Progenitor cell of endocrine pancreas (in vitro differentiated cells): ENCODE data around the gene FCHSD1. TPM values are rescaled to one million over a fixed set of nuclear protein-coding genes. Genes with fewer than 3 reads are reported as not detected.
"Not testable (repeated sequence)": the region's sequence is repeated elsewhere in the genome, so short reads cannot be mapped to it uniquely, and the experiment has no call there.

ENCODE experiments used
- DNase-seq: peaks from one replicate; pipeline ENCODE4 v3.0.0; 2021; ENCODE audit warnings: low spot score; ENCODE audit not compliant: unreplicated experiment
- H3K27ac Mint-ChIP-seq: 2 replicates; pipeline ENCODE4 v1.8.0; 2021; ENCODE audit warnings: mild to moderate bottlenecking, moderate library complexity, mixed read lengths
- H3K27me3 Mint-ChIP-seq: 2 replicates; pipeline ENCODE4 v1.8.0; 2021; ENCODE audit warnings: mixed read lengths
- H3K36me3 Mint-ChIP-seq: 2 replicates; pipeline ENCODE4 v1.8.0; 2022; ENCODE audit warnings: mixed read lengths; ENCODE audit not compliant: insufficient read depth
- H3K4me1 Mint-ChIP-seq: 2 replicates; pipeline ENCODE4 v1.8.0; 2021; ENCODE audit warnings: low read depth, mixed read lengths
- H3K4me3 Mint-ChIP-seq: 2 replicates; pipeline ENCODE4 v1.8.0; 2021; ENCODE audit warnings: low read depth, mild to moderate bottlenecking, moderate library complexity, mixed read lengths
- H3K9me3 Mint-ChIP-seq: 2 replicates; pipeline ENCODE4 v1.8.0; 2021; ENCODE audit warnings: low read depth, mixed read lengths
- total RNA-seq: library from RNA; stranded (reverse); gene quantifications from 2 replicates; pipeline ENCODE4 v1.2.1, GENCODE V29; 2021
- TF ChIP-seq, protein P1 (sequence below): fragments of 200-600 bp; sonication (generic); IDR thresholded peaks from one replicate; pipeline ENCODE4 v1.5.0; 2021; ENCODE audit warnings: antibody characterized with exemption, mild to moderate bottlenecking; ENCODE audit not compliant: unreplicated experiment

FCHSD1 gene
- total RNA-seq, 1 donor from 2014 or later, result 27.7 TPM

DNA sequence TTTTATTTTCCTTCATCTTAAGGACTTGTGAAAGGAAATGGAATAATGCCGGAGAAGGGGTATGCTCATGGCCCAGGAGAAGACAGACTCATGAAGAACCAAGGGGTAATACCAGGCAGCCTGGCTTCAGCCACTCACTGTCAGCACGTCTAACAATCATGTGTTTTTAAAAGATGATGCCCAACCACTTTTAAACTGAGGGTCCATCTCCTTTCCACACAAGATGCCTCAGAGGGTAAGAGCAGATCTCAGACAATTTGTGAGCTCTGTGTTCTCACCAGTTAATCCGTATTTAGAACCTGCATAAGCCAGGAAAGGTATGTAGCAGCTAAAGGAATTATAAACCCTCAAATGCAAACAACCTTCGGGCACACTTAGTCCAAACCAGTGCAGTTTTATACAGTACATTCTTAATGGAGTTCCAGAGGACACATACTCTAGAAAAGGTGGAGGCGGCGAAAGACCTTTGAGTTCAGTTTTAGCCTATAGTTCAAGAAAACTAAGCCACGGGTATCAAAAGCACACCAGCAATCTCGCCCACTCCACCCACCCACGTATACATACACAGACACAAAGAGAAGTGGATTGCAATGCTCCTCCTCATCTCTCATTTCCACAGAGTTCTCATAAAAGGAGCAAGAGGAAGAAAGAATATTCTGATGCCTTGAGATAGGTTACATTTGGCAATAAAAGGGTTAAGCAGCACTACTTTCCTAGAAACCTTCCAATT, 35.1 kb downstream of the FCHSD1 start:
- peak overlapping the region; percentile 99 for H3K4me3 Mint-ChIP-seq
- H3K9me3 Mint-ChIP-seq, result no peaks in the 10 kb centered on the region
- TF ChIP-seq, protein P1, sequence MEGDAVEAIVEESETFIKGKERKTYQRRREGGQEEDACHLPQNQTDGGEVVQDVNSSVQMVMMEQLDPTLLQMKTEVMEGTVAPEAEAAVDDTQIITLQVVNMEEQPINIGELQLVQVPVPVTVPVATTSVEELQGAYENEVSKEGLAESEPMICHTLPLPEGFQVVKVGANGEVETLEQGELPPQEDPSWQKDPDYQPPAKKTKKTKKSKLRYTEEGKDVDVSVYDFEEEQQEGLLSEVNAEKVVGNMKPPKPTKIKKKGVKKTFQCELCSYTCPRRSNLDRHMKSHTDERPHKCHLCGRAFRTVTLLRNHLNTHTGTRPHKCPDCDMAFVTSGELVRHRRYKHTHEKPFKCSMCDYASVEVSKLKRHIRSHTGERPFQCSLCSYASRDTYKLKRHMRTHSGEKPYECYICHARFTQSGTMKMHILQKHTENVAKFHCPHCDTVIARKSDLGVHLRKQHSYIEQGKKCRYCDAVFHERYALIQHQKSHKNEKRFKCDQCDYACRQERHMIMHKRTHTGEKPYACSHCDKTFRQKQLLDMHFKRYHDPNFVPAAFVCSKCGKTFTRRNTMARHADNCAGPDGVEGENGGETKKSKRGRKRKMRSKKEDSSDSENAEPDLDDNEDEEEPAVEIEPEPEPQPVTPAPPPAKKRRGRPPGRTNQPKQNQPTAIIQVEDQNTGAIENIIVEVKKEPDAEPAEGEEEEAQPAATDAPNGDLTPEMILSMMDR, result no peak
- H3K27ac Mint-ChIP-seq, result peak overlapping the region; percentile 89
- H3K4me1 Mint-ChIP-seq, result peaks cover 34% of the 10 kb centered on the region
- no peak for DNase-seq
- H3K36me3 Mint-ChIP-seq, result peaks cover 2% of the 10 kb centered on the region
- no peaks in the 10 kb centered on the region for H3K27me3 Mint-ChIP-seq

DNA sequence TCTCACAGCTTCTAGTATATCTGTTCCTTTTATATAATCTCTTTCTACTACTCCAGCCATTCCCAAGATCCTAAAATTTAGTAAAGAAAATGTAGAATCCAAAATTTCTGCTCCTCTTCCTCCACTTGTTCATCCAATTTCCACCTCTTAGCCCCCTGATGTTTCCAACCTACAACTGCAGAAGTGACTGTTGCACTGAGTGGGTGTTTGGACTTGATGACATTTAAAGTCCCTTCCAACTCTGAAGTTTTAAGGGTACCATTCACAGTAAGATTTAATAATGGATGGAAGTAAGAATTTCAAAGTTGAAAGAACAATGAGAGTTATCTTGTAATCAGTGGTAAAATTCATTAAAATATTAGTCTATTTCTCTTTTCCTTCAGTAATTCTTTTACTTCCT, 37.9 kb downstream of the FCHSD1 start:
- DNase-seq, result no peak
- H3K4me3 Mint-ChIP-seq, result no peak overlapping the region
- no peaks in the 10 kb centered on the region for H3K9me3 Mint-ChIP-seq
- no peak overlapping the region for H3K27ac Mint-ChIP-seq
- H3K27me3 Mint-ChIP-seq, result no peaks in the 10 kb centered on the region
- peaks cover 44% of the 10 kb centered on the region for H3K4me1 Mint-ChIP-seq
- TF ChIP-seq, protein P1, result no peak
- H3K36me3 Mint-ChIP-seq, result peaks cover 2% of the 10 kb centered on the region

DNA sequence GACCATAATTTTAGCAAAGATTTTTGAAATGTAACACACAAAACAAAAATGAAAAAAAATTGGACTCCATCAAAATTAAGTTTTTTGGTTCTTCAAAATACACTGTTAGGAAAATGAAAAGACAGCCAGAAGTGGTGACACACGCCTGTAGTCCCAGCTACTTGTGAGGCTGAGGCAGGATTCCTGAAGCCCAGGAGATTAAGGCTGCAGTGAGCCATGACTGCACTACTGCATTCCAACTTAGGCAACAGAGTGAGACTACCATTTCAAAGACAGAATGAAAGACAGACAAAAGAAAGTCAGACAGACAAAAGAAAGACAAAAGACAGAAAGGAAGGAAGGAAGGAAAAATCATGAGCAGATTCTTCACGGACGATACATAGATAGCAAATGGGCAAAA, 39.9 kb downstream of the FCHSD1 start:
- no peak overlapping the region for H3K4me3 Mint-ChIP-seq
- peak overlapping the region; percentile 15 for H3K27ac Mint-ChIP-seq
- no peak for DNase-seq
- H3K36me3 Mint-ChIP-seq, result peaks cover 2% of the 10 kb centered on the region
- H3K4me1 Mint-ChIP-seq, result peaks cover 32% of the 10 kb centered on the region
- H3K27me3 Mint-ChIP-seq, result no peaks in the 10 kb centered on the region
- TF ChIP-seq, protein P1, result no peak
- no peaks in the 10 kb centered on the region for H3K9me3 Mint-ChIP-seq

DNA sequence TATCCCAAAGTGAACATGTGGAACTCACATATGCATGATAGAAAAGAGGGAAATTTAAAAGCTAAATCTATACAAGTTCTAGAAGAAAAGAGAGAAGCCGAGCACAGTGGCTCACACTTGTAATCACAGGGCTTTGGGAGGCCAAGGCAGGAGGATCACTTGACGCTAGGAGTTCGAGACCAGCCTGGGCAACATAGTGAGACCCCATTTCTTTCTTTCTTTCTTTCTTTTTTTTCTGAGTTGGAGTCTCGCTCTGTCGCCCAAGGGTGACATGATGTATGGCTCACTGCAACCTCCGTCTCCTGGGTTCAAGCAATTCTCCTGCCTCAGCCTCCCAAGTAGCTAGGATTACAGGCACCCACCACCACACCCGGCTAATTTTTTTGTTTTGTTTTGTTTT, 41.3 kb downstream of the FCHSD1 start:
- H3K36me3 Mint-ChIP-seq, H3K9me3 Mint-ChIP-seq, DNase-seq, H3K4me3 Mint-ChIP-seq, H3K27me3 Mint-ChIP-seq: not testable (repeated sequence)
- peak overlapping the region; percentile 49 for H3K27ac Mint-ChIP-seq
- peaks cover 30% of the 10 kb centered on the region for H3K4me1 Mint-ChIP-seq

DNA sequence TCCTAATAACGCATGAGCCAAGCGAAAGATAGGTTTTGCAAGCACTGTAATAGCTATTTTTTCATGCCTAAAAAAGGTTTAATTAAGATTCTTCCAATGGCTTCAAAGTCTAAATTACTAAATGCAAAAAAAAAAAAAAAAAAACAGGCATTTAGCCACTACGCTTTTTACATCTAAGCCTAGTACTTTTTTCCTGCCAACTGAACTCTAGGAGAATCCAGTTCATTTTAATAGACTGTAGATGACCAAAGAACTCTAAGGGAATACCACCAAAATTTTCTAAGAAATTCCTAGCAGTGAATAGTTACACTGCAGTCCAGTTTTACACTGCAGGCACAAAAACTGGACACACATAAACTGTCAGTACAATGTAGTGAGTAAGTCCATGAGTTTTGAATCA, 42.2 kb downstream of the FCHSD1 start:
- H3K4me1 Mint-ChIP-seq, result peaks cover 32% of the 10 kb centered on the region
- no peaks in the 10 kb centered on the region for H3K9me3 Mint-ChIP-seq
- TF ChIP-seq, protein P1, result no peak
- peak overlapping the region; percentile 74 for H3K27ac Mint-ChIP-seq
- peaks cover 2% of the 10 kb centered on the region for H3K36me3 Mint-ChIP-seq
- no peak for DNase-seq
- H3K4me3 Mint-ChIP-seq, result no peak overlapping the region
- no peaks in the 10 kb centered on the region for H3K27me3 Mint-ChIP-seq

DNA sequence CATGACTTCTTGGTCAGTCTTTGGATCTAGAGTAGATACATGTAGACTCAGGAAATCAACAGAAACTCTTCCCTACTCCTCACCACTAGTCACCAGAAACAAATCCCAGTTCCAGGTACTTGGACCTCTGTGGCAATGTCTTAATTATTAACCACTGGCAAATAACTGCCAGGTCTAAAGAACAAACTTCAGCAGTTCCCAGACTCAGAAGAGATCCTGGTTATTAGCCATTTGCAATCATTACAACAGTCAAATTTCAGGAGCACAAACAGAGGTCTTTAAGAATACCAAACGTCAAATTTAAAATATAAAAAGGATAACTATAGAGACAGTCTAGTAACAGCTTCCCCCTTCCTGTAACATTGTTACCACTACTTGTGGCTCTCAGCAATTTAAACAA, 42.7 kb downstream of the FCHSD1 start:
- Mint-ChIP-seq H3K27ac (peak overlapping the region; percentile 74), H3K4me1 (peaks cover 29% of the 10 kb centered on the region), H3K9me3 (no peaks in the 10 kb centered on the region), H3K36me3 (peaks cover 2% of the 10 kb centered on the region), H3K27me3 (no peaks in the 10 kb centered on the region), H3K4me3 (no peak overlapping the region)
- DNase-seq, result no peak
- TF ChIP-seq, protein P1, result no peak
